HG02610 (cell line): ENCODE measurements around the gene PYGL.
A peak's percentile ranks its signal among the peaks of the same experiment; 100 is the strongest.
"Not testable (repeated sequence)": the region's sequence is repeated elsewhere in the genome, so short reads cannot be mapped to it uniquely, and the experiment has no call there.

Source experiments
- ATAC-seq: cut with Tn5 transposase; IDR thresholded peaks from one replicate; pipeline ENCODE4 v1.9.1; 2021; ENCODE audit warnings: mild to moderate bottlenecking, moderate library complexity; ENCODE audit not compliant: unreplicated experiment

PYGL gene

GRCh38 chr14:50929506-50929905, 14.8 kb downstream of the PYGL start:
- ATAC-seq, result no peak

DNA sequence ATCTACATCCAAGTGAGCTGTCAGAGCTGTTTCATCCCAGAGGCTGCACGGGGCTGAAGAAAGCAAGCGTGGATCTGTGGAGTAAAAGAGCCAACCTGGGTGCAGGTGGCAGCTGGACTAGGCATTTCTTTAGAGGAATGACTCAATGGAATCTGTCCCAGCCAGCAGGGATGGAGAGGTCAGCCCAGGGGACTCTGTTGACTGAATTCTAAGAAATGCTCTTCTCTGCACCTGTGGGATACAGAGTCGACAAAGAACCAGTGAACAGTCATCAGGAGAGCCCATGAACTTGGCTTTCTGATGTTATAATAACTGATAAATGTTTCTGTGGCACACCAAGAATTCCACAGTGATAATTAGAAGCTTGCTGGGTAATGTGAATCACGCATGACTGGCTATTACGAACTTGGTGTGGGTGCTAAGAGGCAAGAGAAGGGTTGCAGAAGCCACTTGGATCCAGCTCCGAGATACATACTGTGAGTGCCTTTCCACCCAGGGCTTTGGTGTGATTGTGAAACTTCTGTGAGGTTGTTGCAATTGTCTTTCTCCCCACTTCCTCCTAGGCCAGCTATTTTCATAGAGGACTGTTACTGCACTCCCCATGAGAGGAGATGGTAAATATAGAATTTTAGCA, 16.2 kb downstream of the PYGL start:
- ATAC-seq, result no peak

GRCh38 chr14:50926851-50927386, 17.4 kb downstream of the PYGL start:
- ATAC-seq, result no peak

GRCh38 chr14:50924843-50925242, 19.4 kb downstream of the PYGL start:
- ATAC-seq, result no peak

GRCh38 chr14:50924236-50924635, 20.0 kb downstream of the PYGL start:
- no peak for ATAC-seq

DNA sequence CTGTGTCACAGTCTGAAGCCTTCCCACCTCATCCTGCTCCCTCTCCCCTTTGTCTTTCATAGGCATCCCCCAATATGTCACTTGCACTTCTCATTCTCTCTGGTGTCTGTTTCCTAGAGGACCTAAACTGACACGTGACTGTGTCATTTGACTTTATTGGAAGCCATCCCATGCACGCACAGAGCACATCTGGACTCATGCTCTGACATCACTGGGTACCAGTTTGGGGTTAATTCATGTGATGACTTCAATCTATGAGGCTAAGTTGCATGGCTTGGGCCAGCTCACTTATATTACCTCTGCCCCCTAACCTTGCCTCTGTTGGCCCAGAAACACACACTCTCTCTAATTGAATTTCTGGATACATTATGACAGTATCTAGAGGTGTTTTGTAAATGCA, 21.5 kb downstream of the PYGL start:
- ATAC-seq, result no peak

DNA sequence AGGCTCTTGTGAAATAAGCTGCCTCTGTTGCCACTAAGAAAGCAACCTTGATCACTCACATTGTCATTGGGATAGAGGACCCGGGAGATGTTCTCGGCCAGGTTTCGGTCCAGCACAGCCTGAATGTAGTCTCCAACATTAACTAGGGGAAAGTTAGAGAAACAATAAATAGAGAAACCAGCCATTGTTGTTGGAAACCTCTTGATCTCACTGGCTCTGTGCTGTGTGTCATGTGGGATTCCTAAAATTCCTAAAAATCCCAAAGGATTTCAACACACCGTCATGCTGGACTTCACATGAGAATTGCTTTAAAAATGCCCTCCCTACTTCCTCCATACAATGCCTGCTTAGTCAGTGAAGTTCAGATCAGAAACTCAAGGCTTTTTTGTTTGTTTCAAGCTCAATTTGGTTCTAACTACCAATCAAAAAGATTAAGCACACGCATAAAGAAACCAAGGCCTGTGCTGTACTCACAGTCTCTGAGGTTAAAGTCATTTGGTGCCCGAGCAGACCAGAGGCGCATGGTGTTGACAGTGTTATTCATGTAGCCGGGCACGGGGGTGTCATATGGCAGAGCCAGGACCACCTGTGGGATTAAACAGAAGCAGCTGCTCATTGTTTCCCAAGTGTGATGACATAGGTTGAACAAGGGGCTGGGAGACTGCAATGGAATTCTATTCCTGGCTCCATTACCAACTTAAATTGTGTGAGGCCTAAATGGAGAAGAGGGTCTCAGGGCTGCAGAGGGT, 23.6 kb downstream of the PYGL start:
- ATAC-seq, result no peak

GRCh38 chr14:50919524-50919923, 24.8 kb downstream of the PYGL start:
- not testable (repeated sequence) for ATAC-seq

- no peak for ATAC-seq
Observed at GRCh38 chr14:50917449-50917848, 26.8 kb downstream of the PYGL start.

DNA sequence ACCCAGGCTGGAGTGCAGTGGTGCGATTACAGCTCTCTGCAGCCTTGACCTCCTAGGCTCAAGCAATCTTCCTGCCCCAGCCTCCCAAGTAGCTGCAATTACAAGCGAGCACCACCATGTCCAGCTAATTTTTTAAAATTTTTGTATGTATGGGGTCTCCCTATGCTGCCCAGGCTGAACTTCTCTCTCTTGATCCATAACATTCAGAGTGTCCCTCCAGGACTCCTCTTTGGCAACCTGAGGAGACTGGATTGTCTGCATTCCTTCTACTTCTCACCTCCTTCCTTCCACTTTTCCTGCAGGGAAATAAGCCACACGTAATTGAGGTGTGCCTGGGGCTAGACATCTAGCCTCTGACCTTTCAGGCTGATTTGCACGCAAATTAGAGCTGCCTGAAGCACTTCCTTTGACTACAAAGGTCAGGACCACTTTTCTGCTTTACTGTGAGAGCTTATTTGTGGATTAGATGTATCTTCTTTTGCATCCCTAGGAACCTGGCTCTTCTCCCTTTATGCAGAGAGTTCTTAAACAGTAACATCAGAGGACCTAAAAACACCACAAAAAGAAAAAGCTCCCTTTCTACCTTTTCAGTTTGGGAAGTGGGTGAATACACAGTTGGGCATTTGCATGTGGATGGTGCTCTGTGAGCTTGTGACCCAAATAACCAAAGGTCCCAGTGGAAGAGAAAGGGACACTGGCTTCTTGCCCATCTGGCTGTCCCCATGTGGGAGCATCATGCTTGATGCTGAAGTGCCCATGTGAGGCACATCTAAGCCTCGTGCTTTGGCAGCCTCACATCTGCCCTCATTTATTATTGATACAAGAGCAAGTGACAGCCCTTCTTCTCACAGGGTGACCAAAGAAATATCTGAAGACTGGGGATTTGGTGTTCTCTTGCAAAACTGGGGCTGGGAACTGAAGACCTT, 33.5 kb downstream of the PYGL start:
- ATAC-seq, result no peak

- no peak for ATAC-seq
Observed at GRCh38 chr14:50906326-50907065, 37.8 kb downstream of the PYGL start.

DNA sequence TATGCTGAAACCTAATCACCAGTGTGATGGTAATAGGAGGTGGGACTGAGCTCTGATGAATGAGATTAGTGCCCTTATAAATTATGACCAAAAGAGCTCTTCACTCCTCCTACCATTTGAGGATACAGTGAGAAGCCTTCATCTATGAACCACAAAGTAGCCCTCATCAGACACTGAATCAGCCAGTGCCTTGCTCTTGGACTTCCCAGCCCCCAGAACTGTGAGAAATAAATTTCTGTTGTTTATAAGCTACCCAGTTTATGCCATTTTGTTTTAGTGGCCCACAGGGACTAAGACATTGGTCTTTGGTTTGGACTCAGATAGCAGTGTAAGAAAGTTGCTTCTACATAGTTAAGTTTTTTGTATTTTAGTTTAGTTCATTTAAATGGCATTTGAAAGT, 39.6 kb downstream of the PYGL start:
- ATAC-seq, result no peak

GRCh38 chr14:50901361-50901760, 42.9 kb downstream of the PYGL start:
- peak; percentile 40 for ATAC-seq

DNA sequence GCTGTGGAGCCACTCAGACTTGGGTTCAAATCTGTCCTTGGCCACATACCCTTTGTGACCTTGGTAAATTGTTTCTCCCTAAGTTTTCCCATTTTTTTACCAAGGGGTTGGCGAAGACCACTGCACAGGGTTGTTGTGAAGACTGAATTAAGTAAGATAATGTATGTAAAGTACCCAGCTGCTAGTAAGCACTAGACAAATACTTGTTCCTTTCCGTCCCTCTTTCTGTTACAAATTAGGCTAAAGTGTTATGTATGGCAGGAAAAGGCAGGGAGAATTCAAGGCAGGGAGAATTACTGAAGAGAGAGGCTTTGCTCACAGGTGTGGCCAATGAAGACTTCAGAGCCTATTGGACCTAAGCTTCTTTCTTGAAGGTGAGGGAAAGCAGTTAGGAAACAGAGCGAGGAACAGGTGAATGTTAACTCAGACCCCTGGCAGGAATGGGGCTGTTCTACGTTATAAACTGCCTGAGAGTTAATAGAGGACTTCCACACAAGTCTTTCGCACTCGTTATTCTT, 46.6 kb downstream of the PYGL start:
- ATAC-seq, result no peak

GRCh38 chr14:50897005-50897404, 47.3 kb downstream of the PYGL start:
- not testable (repeated sequence) for ATAC-seq

GRCh38 chr14:50896421-50896820, 47.9 kb downstream of the PYGL start:
- ATAC-seq, result not testable (repeated sequence)

DNA sequence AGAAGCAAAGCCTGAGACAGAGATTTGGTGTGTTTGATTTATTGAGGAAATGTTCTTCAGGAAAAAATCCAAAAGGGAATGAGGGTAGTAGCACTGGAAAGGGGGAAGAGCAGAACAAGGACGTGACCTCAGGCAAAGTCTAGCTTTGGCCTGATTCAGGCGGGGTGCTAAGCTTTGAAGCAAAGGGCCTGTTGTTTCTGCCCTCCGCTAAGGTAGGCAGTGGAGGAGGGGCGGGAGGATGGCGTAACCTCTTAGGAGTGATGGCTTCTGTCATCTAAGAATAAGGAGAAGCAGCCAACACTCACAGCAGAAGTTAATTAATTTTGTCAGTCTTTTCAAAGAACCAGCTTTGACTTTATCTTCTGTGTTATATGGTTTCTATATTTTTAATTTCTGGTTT, 52.0 kb downstream of the PYGL start:
- ATAC-seq, result no peak

- no peak for ATAC-seq
Observed at GRCh38 chr14:50887476-50887875, 56.8 kb downstream of the PYGL start.

DNA sequence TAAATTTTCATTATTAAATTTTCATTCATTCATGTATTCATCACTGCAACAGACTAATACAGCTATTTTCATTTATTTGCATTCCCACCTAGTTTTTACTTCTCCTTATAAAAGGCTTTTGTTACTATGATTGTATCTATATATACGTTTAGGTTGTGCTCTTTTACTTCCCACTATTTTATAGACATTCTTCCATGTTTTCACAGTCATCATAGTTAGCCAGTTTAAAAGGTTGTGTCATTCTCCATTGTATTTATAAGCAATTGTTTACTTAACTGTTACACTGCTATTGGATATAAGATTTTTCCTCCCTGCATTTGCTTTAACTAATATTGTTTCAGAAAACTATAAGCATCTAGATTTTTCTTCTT, 60.5 kb downstream of the PYGL start:
- ATAC-seq, result no peak
